EL (cell line): ENCODE results near the gene RILP.

Experiments
- DNase-seq: peaks from one replicate; pipeline ENCODE4 v3.0.0-alpha.2; 2016

RILP gene

GRCh38 chr17:1627982-1628855 lies 21.4 kb downstream of the RILP start, which contains the start of gene SLC43A2:
Gene SLC43A2 (minus strand): TSS chr17:1628834. CDS start chr17:1627874, 960 bp downstream.
- peak; percentile 77 for DNase-seq

GRCh38 chr17:1627182-1627981 lies 22.3 kb downstream of the RILP start:
- no peak for DNase-seq

GRCh38 chr17:1626333-1626732 lies 23.3 kb downstream of the RILP start:
- DNase-seq: no peak

- no peak for DNase-seq
Measured at GRCh38 chr17:1625581-1625980, 24.1 kb downstream of the RILP start.

- no peak for DNase-seq
Measured at GRCh38 chr17:1625053-1625452, 24.6 kb downstream of the RILP start.

- DNase-seq: no peak
Measured at GRCh38 chr17:1624650-1625049, 25.0 kb downstream of the RILP start.

- DNase-seq: no peak
Measured at GRCh38 chr17:1623057-1623630, 26.5 kb downstream of the RILP start.

GRCh38 chr17:1621273-1621954 lies 28.3 kb downstream of the RILP start:
- DNase-seq: no peak

GRCh38 chr17:1620486-1620885 lies 29.2 kb downstream of the RILP start:
- no peak for DNase-seq

GRCh38 chr17:1617620-1618174 lies 32.0 kb downstream of the RILP start:
- peak; percentile 78 for DNase-seq

- no peak for DNase-seq
Measured at GRCh38 chr17:1616101-1616500, 33.6 kb downstream of the RILP start.

- no peak for DNase-seq
Measured at GRCh38 chr17:1612400-1612799, 37.3 kb downstream of the RILP start.

- no peak for DNase-seq
Measured at GRCh38 chr17:1611715-1612114, 38.0 kb downstream of the RILP start.

GRCh38 chr17:1608676-1609075 lies 41.0 kb downstream of the RILP start:
- DNase-seq: no peak

- DNase-seq: no peak
Measured at GRCh38 chr17:1607971-1608320, 41.7 kb downstream of the RILP start.

- no peak for DNase-seq
Measured at GRCh38 chr17:1606352-1606985, 43.2 kb downstream of the RILP start.

GRCh38 chr17:1605681-1606351 lies 43.9 kb downstream of the RILP start:
- DNase-seq: no peak

- DNase-seq: no peak
Measured at GRCh38 chr17:1604831-1605528, 44.7 kb downstream of the RILP start.

- DNase-seq: no peak
Measured at GRCh38 chr17:1601571-1601970, 48.1 kb downstream of the RILP start.

GRCh38 chr17:1598399-1599095 lies 51.1 kb downstream of the RILP start:
- no peak for DNase-seq
